ENCODE results near the gene VTI1B.
"Not testable (repeated sequence)": the region's sequence is repeated elsewhere in the genome, so short reads cannot be mapped to it uniquely, and the experiment has no call there.

Gene VTI1B

GRCh38 chr14:67623114-67623513, 51.3 kb downstream of the VTI1B start:
- DNase-seq: no peak

GRCh38 chr14:67622675-67623074, 51.8 kb downstream of the VTI1B start:
- no peak for DNase-seq

GRCh38 chr14:67620217-67620785, 54.1 kb downstream of the VTI1B start:
- DNase-seq: no peak

- peak; percentile 98 for DNase-seq
Observed at GRCh38 chr14:67619446-67620216, 54.8 kb downstream of the VTI1B start, which contains the start of gene ARG2. Gene ARG2 (plus strand): TSS chr14:67619920. CDS start chr14:67619978, 58 bp downstream.

- peak; percentile 85 for DNase-seq
Observed at GRCh38 chr14:67618617-67619063, 55.8 kb downstream of the VTI1B start.

- no peak for DNase-seq
Observed at GRCh38 chr14:67610491-67610890, 63.9 kb downstream of the VTI1B start.

GRCh38 chr14:67609642-67610310, 64.7 kb downstream of the VTI1B start:
- DNase-seq: no peak

GRCh38 chr14:67607646-67608045, 66.8 kb downstream of the VTI1B start:
- DNase-seq: no peak

- no peak for DNase-seq
Observed at GRCh38 chr14:67602995-67603545, 71.4 kb downstream of the VTI1B start.

GRCh38 chr14:67602076-67602475, 72.4 kb downstream of the VTI1B start:
- DNase-seq: no peak

GRCh38 chr14:67600562-67600974, 73.9 kb downstream of the VTI1B start:
- not testable (repeated sequence) for DNase-seq

GRCh38 chr14:67599698-67600561, 74.5 kb downstream of the VTI1B start, which contains the start of gene PIGH:
Gene PIGH (minus strand): TSS chr14:67600268. CDS start chr14:67600203, 65 bp downstream.
- DNase-seq: peak; percentile 95
